Measurements from ENCODE around the gene FAM131B. TPM values are rescaled to one million over a fixed set of nuclear protein-coding genes. Genes with fewer than 3 reads are reported as not detected.

The FAM131B gene
- total RNA-seq, 1 experiment from 2014 or later, result 0.16 TPM

GRCh38 chr7:143322760-143323633 lies 39.5 kb downstream of the FAM131B start:
- no peaks in the 10 kb centered on the region for H3K4me1 ChIP-seq (replicated peaks)
- no peak overlapping the region for H3K27ac ChIP-seq
- no peaks in the 10 kb centered on the region for H3K36me3 ChIP-seq
- H3K9me3 ChIP-seq (replicated peaks), result no peaks in the 10 kb centered on the region
- DNase-seq (ENCODE audit: low read depth in 1 of 2, low spot score in 2 of 2), result no peak
- H3K4me3 ChIP-seq, result no peak overlapping the region
- no peaks in the 10 kb centered on the region for H3K27me3 ChIP-seq (replicated peaks)

GRCh38 chr7:143321734-143322133 lies 40.8 kb downstream of the FAM131B start:
- Histone ChIP-seq H3K4me1 (replicated peaks) (no peaks in the 10 kb centered on the region), H3K9me3 (replicated peaks) (no peaks in the 10 kb centered on the region), H3K27me3 (replicated peaks) (no peaks in the 10 kb centered on the region), H3K27ac (no peak overlapping the region), H3K36me3 (no peaks in the 10 kb centered on the region), H3K4me3 (no peak overlapping the region)
- no peak for DNase-seq (ENCODE audit: low read depth in 1 of 2, low spot score in 2 of 2)

GRCh38 chr7:143321242-143321641 lies 41.3 kb downstream of the FAM131B start:
- Histone ChIP-seq H3K36me3 (no peaks in the 10 kb centered on the region), H3K9me3 (replicated peaks) (no peaks in the 10 kb centered on the region), H3K27me3 (replicated peaks) (no peaks in the 10 kb centered on the region), H3K27ac (no peak overlapping the region), H3K4me3 (no peak overlapping the region), H3K4me1 (replicated peaks) (no peaks in the 10 kb centered on the region)
- DNase-seq (ENCODE audit: low read depth in 1 of 2, low spot score in 2 of 2), result no peak

- no peaks in the 10 kb centered on the region for H3K36me3 ChIP-seq
- H3K27ac ChIP-seq, result no peak overlapping the region
- no peak for DNase-seq (ENCODE audit: low read depth in 1 of 2, low spot score in 2 of 2)
- H3K27me3 ChIP-seq (replicated peaks), result no peaks in the 10 kb centered on the region
- no peaks in the 10 kb centered on the region for H3K4me1 ChIP-seq (replicated peaks)
- H3K9me3 ChIP-seq (replicated peaks), result no peaks in the 10 kb centered on the region
- H3K4me3 ChIP-seq, result no peak overlapping the region
Observed at GRCh38 chr7:143320620-143321019, 41.9 kb downstream of the FAM131B start.

GRCh38 chr7:143318661-143319060 lies 43.9 kb downstream of the FAM131B start:
- H3K36me3 ChIP-seq, result no peaks in the 10 kb centered on the region
- no peak overlapping the region for H3K4me3 ChIP-seq
- H3K4me1 ChIP-seq (replicated peaks), result no peaks in the 10 kb centered on the region
- no peaks in the 10 kb centered on the region for H3K9me3 ChIP-seq (replicated peaks)
- no peak for DNase-seq (ENCODE audit: low read depth in 1 of 2, low spot score in 2 of 2)
- H3K27ac ChIP-seq, result no peak overlapping the region
- no peaks in the 10 kb centered on the region for H3K27me3 ChIP-seq (replicated peaks)

GRCh38 chr7:143316492-143316891 lies 46.0 kb downstream of the FAM131B start:
- no peaks in the 10 kb centered on the region for H3K4me1 ChIP-seq (replicated peaks)
- H3K27ac ChIP-seq, result no peak overlapping the region
- no peak for DNase-seq (ENCODE audit: low read depth in 1 of 2, low spot score in 2 of 2)

GRCh38 chr7:143315776-143316175 lies 46.7 kb downstream of the FAM131B start, which contains the start of gene CLCN1:
Gene CLCN1, plus strand, starts transcription at chr7:143316111. Its CDS starts 102 bp downstream, at chr7:143316213.
- no peak for DNase-seq (ENCODE audit: low read depth in 1 of 2, low spot score in 2 of 2)
- no peaks in the 10 kb centered on the region for H3K27me3 ChIP-seq (replicated peaks)
- no peaks in the 10 kb centered on the region for H3K9me3 ChIP-seq (replicated peaks)
- no peaks in the 10 kb centered on the region for H3K4me1 ChIP-seq (replicated peaks)
- H3K36me3 ChIP-seq, result no peaks in the 10 kb centered on the region
- no peak within 1 kb of the TSS for H3K27ac ChIP-seq
- H3K4me3 ChIP-seq, result no peak within 1 kb of the TSS

More at GRCh38 chr7:143316492-143316891, 46.0 kb downstream of the FAM131B start:
- Histone ChIP-seq H3K9me3 (replicated peaks) (no peaks in the 10 kb centered on the region), H3K36me3 (no peaks in the 10 kb centered on the region), H3K4me3 (no peak overlapping the region), H3K27me3 (replicated peaks) (no peaks in the 10 kb centered on the region)

- no peak for DNase-seq (ENCODE audit: low read depth in 1 of 2, low spot score in 2 of 2)
- Histone ChIP-seq H3K36me3 (no peaks in the 10 kb centered on the region), H3K27ac (no peak overlapping the region), H3K4me3 (no peak overlapping the region), H3K9me3 (replicated peaks) (no peaks in the 10 kb centered on the region), H3K27me3 (replicated peaks) (no peaks in the 10 kb centered on the region), H3K4me1 (replicated peaks) (no peaks in the 10 kb centered on the region)
Observed at GRCh38 chr7:143314127-143314526, 48.4 kb downstream of the FAM131B start.

- no peak overlapping the region for H3K4me3 ChIP-seq
- H3K27me3 ChIP-seq (replicated peaks), result no peaks in the 10 kb centered on the region
- peaks cover 50% of the 10 kb centered on the region for H3K36me3 ChIP-seq
- no peak overlapping the region for H3K27ac ChIP-seq
- DNase-seq (ENCODE audit: low read depth in 1 of 2, low spot score in 2 of 2), result no peak
- H3K9me3 ChIP-seq (replicated peaks), result no peaks in the 10 kb centered on the region
- no peaks in the 10 kb centered on the region for H3K4me1 ChIP-seq (replicated peaks)
Observed at GRCh38 chr7:143308632-143309031, 53.9 kb downstream of the FAM131B start.

GRCh38 chr7:143305423-143306070 lies 57.0 kb downstream of the FAM131B start:
- Histone ChIP-seq H3K4me1 (replicated peaks) (no peaks in the 10 kb centered on the region), H3K36me3 (peaks cover 78% of the 10 kb centered on the region), H3K9me3 (replicated peaks) (no peaks in the 10 kb centered on the region), H3K4me3 (no peak overlapping the region), H3K27ac (no peak overlapping the region), H3K27me3 (replicated peaks) (no peaks in the 10 kb centered on the region)
- no peak for DNase-seq (ENCODE audit: low read depth in 1 of 2, low spot score in 2 of 2)

- no peaks in the 10 kb centered on the region for H3K9me3 ChIP-seq (replicated peaks)
- H3K27me3 ChIP-seq (replicated peaks), result no peaks in the 10 kb centered on the region
- DNase-seq (ENCODE audit: low read depth in 1 of 2, low spot score in 2 of 2), result no peak
- no peak overlapping the region for H3K27ac ChIP-seq
- H3K36me3 ChIP-seq, result peaks cover 84% of the 10 kb centered on the region
- H3K4me1 ChIP-seq (replicated peaks), result no peaks in the 10 kb centered on the region
- no peak overlapping the region for H3K4me3 ChIP-seq
Observed at GRCh38 chr7:143304938-143305337, 57.6 kb downstream of the FAM131B start.

GRCh38 chr7:143303733-143304132 lies 58.8 kb downstream of the FAM131B start:
- no peak for DNase-seq (ENCODE audit: low read depth in 1 of 2, low spot score in 2 of 2)
- no peaks in the 10 kb centered on the region for H3K4me1 ChIP-seq (replicated peaks)
- peaks cover 90% of the 10 kb centered on the region for H3K36me3 ChIP-seq
- no peak overlapping the region for H3K4me3 ChIP-seq
- no peaks in the 10 kb centered on the region for H3K9me3 ChIP-seq (replicated peaks)
- H3K27ac ChIP-seq, result no peak overlapping the region
- no peaks in the 10 kb centered on the region for H3K27me3 ChIP-seq (replicated peaks)
